Adipose tissue (tissue), 3 donors: ENCODE results near the gene COPS8. TPM values are rescaled to one million over a fixed set of nuclear protein-coding genes. Genes with fewer than 3 reads are reported as not detected.

Experiments used
- H3K27ac ChIP-seq: one replicate; pipeline ENCODE4 v1.5.1; 2013; ENCODE audit warnings: low read depth, low read length
- WGBS, 3 donors: extraction: QIAGEN DNeasy Blood & Tissue Kit; methylation state at CpG; one replicate each; pipeline ENCODE4 v1.1.7; 2013; 5-methylcytosine and 5-hydroxymethylcytosine counted together
- polyA plus RNA-seq, 3 donors: library from polyadenylated mRNA; stranded (reverse); fragments of 200-250 nt; gene quantifications; one replicate each; pipeline ENCODE4 v1.2.3, GENCODE V29; 2013
- donor health status: healthy with polysubstance abuse.
- donor health status: Bipolar disorder and iron deficiency.
- donor health status: healthy.

COPS8 gene
- 10 to 100 TPM; 15.5 to 72.9 (median 45.7) TPM for polyA plus RNA-seq

- H3K27ac ChIP-seq, result peak within 1 kb of the TSS; percentile 45
- 0 to 1% (median 1%) methylated on average over 86 of the region's 86 CpGs for WGBS, 3 donors
Measured at GRCh38 chr2:237085248-237086221, at the start of gene COPS8. TSS of gene COPS8 (plus strand) at chr2:237085889. CDS start at chr2:237085965, 76 bp downstream.

GRCh38 chr2:237039301-237040031 is 46.2 kb upstream of the COPS8 start:
- WGBS, 3 donors, result 90 to 94% (median 92%) methylated on average over 14 of the region's 14 CpGs
- no peak overlapping the region for H3K27ac ChIP-seq

GRCh38 chr2:237041231-237041630 is 44.5 kb upstream of the COPS8 start:
- H3K27ac ChIP-seq, result no peak overlapping the region
- WGBS, 3 donors, result 32 to 60% (median 56%) methylated on average over 11 of the region's 11 CpGs

- H3K27ac ChIP-seq, result no peak overlapping the region
- 75 to 90% (median 79%) methylated on average over 1 of the region's 1 CpG for WGBS, 3 donors
Measured at GRCh38 chr2:237042101-237042500, 43.6 kb upstream of the COPS8 start.

GRCh38 chr2:237043866-237044265 is 41.8 kb upstream of the COPS8 start:
- no peak overlapping the region for H3K27ac ChIP-seq
- WGBS, 3 donors, result 36 to 74% (median 72%) methylated on average over 5 of the region's 5 CpGs

- WGBS, 3 donors, result 29 to 52% (median 50%) methylated on average over 3 of the region's 3 CpGs
- H3K27ac ChIP-seq, result no peak overlapping the region
Measured at GRCh38 chr2:237044281-237044680, 41.4 kb upstream of the COPS8 start.

GRCh38 chr2:237045449-237045848 is 40.2 kb upstream of the COPS8 start:
- no peak overlapping the region for H3K27ac ChIP-seq
- 80 to 83% (median 83%) methylated on average over 4 of the region's 4 CpGs for WGBS, 3 donors

GRCh38 chr2:237048595-237048994 is 37.1 kb upstream of the COPS8 start:
- 95 to 100% (median 98%) methylated on average over 1 of the region's 1 CpG for WGBS, 3 donors
- no peak overlapping the region for H3K27ac ChIP-seq

- no peak overlapping the region for H3K27ac ChIP-seq
- WGBS, 3 donors, result 85 to 92% (median 92%) methylated on average over 8 of the region's 8 CpGs
Measured at GRCh38 chr2:237051861-237052260, 33.8 kb upstream of the COPS8 start.

- H3K27ac ChIP-seq, result no peak overlapping the region
- 61 to 87% (median 85%) methylated on average over 2 of the region's 2 CpGs for WGBS, 3 donors
Measured at GRCh38 chr2:237053066-237053465, 32.6 kb upstream of the COPS8 start.

GRCh38 chr2:237055386-237056100 is 30.1 kb upstream of the COPS8 start:
- WGBS, 3 donors, result 87 to 95% (median 88%) methylated on average over 9 of the region's 9 CpGs
- H3K27ac ChIP-seq, result no peak overlapping the region

GRCh38 chr2:237056287-237056875 is 29.3 kb upstream of the COPS8 start:
- no peak overlapping the region for H3K27ac ChIP-seq
- 87 to 94% (median 90%) methylated on average over 11 of the region's 11 CpGs for WGBS, 3 donors

- WGBS, 3 donors, result 92 to 97% (median 93%) methylated on average over 5 of the region's 5 CpGs
Measured at GRCh38 chr2:237057107-237057506, 28.6 kb upstream of the COPS8 start.

GRCh38 chr2:237057893-237058300 is 27.8 kb upstream of the COPS8 start:
- H3K27ac ChIP-seq, result no peak overlapping the region
- WGBS, 3 donors, result 58 to 87% (median 77%) methylated on average over 5 of the region's 5 CpGs

More at GRCh38 chr2:237057107-237057506, 28.6 kb upstream of the COPS8 start:
- H3K27ac ChIP-seq, result no peak overlapping the region

GRCh38 chr2:237058423-237058822 is 27.3 kb upstream of the COPS8 start:
- 83 to 92% (median 86%) methylated on average over 11 of the region's 11 CpGs for WGBS, 3 donors
- H3K27ac ChIP-seq, result no peak overlapping the region

- WGBS, 3 donors, result 70 to 83% (median 80%) methylated on average over 8 of the region's 8 CpGs
- H3K27ac ChIP-seq, result no peak overlapping the region
Measured at GRCh38 chr2:237059155-237059875, 26.4 kb upstream of the COPS8 start.

- WGBS, 3 donors, result 16 to 33% (median 26%) methylated on average over 15 of the region's 15 CpGs
- no peak overlapping the region for H3K27ac ChIP-seq
Measured at GRCh38 chr2:237060534-237061312, 25.0 kb upstream of the COPS8 start.
